Sigmoid colon (tissue), 7 donors: ENCODE measurements around the gene FOXP1. TPM values are rescaled to one million over a fixed set of nuclear protein-coding genes. Genes with fewer than 3 reads are reported as not detected.

ENCODE experiments used
- DNase-seq: peaks from one replicate; pipeline ENCODE4 v3.0.0-alpha.2; 2019
- H3K27ac ChIP-seq, 4 donors: fragments of 200-600 bp; sonication (generic); one replicate each; pipeline ENCODE4 v1.5.1; 2016 to 2019; ENCODE audit warnings: mild to moderate bottlenecking in 1 of 4
- H3K27me3 ChIP-seq, 3 donors: fragments of 200-600 bp; sonication (generic); one replicate each; pipeline ENCODE4 v1.5.1; 2019; ENCODE audit warnings: mild to moderate bottlenecking in 1 of 3
- H3K36me3 ChIP-seq, 4 donors: fragments of 200-600 bp; sonication (generic); one replicate each; pipeline ENCODE4 v1.5.1; 2016 to 2019
- H3K4me1 ChIP-seq, 4 donors: fragments of 200-600 bp; sonication (generic); one replicate each; pipeline ENCODE4 v1.5.1; 2017 to 2019
- H3K4me3 ChIP-seq, 4 donors: fragments of 200-600 bp; sonication (generic); one replicate each; pipeline ENCODE4 v1.5.1; 2017 to 2019; ENCODE audit warnings: mild to moderate bottlenecking in 2 of 4, moderate library complexity in 1 of 4
- H3K9me3 ChIP-seq, 4 donors: fragments of 200-600 bp in 3 of 4; sonication (generic) in 3 of 4; one replicate each; pipeline versions ENCODE4 v1.5.1 to v1.6.1; 2013 to 2019
- CTCF ChIP-seq, 4 experiments: fragments of 450-650 bp in 3 of 4; fragments of 200-600 bp in 1 of 4; IDR thresholded peaks; one replicate each; pipeline ENCODE4 v1.5.1; 2016 to 2019; ENCODE audit warnings: antibody characterized with exemption in 4 of 4, mild to moderate bottlenecking in 3 of 4, moderate library complexity in 2 of 4
- EP300 ChIP-seq, 4 donors: sonication (generic); formaldehyde crosslinking; IDR thresholded peaks; one replicate each; pipeline ENCODE4 v1.6.1; 2017; ENCODE audit warnings: antibody characterized with exemption in 4 of 4
- POLR2A ChIP-seq, 2 donors: fragments of 450-650 bp; IDR thresholded peaks; one replicate each; pipeline ENCODE4 v1.6.1; 2016; ENCODE audit warnings: antibody characterized with exemption in 2 of 2, mild to moderate bottlenecking in 2 of 2, moderate library complexity in 2 of 2
- POLR2AphosphoS5 ChIP-seq, 4 donors: sonication (generic); formaldehyde crosslinking; IDR thresholded peaks; one replicate each; pipeline ENCODE4 v1.6.1; 2017; ENCODE audit warnings: antibody characterized with exemption in 4 of 4
- WGBS, 2 donors: extraction: QIAGEN DNeasy Blood & Tissue Kit; methylation state at CpG; one replicate each; pipeline ENCODE4 v1.1.7; 2013; 5-methylcytosine and 5-hydroxymethylcytosine counted together
- intact Hi-C: fragments of 100-400 bp; cut with DNase I; formaldehyde crosslinking; loops from one replicate; pipeline ENCODE4 v1.15.1; 2023
- polyA plus RNA-seq, 3 donors: library from polyadenylated mRNA; stranded (reverse); fragments of 200-250 nt; gene quantifications; one replicate each; pipeline ENCODE4 v1.2.3, GENCODE V29; 2013
- total RNA-seq, 4 donors: library from RNA; depleted of rRNA; stranded (reverse); fragments of >200 nt; gene quantifications; one replicate each; pipeline ENCODE4 v1.1.0, GENCODE V29; 2016
- donor health status: healthy with polysubstance abuse.
- donor health status: Bipolar disorder and iron deficiency.
- donor health status: healthy.

FOXP1 gene
- total and polyA plus RNA-seq, 7 donors = 13.8 to 232 (median 139) TPM

GRCh38 chr3:71417791-71418190 is 165.7 kb downstream of the FOXP1 start:
- TF ChIP-seq CTCF (IDR thresholded peaks at IDR 0.05) = no peak
- no peak for TF ChIP-seq POLR2A (IDR thresholded peaks at IDR 0.05)
- no peak for TF ChIP-seq POLR2AphosphoS5 (IDR thresholded peaks at IDR 0.05)
- TF ChIP-seq EP300 (IDR thresholded peaks at IDR 0.05) = no peak

GRCh38 chr3:71416876-71417275 is 166.7 kb downstream of the FOXP1 start:
- Histone ChIP-seq H3K36me3 (no peaks in the 10 kb centered on the region), H3K4me1 (peaks cover 0 to 15% (median 8%) of the 10 kb centered on the region in 4 donors), H3K9me3 (no peaks in the 10 kb centered on the region), H3K27ac (no peak overlapping the region), H3K4me3 (no peak overlapping the region), H3K27me3 (no peaks in the 10 kb centered on the region)
- DNase-seq = no peak
- intact Hi-C loops = no loop called here
- WGBS, 2 donors = 83 to 94% methylated on average over 8 of the region's 8 CpGs
- TF ChIP-seq POLR2A (IDR thresholded peaks at IDR 0.05) (no peak), POLR2AphosphoS5 (IDR thresholded peaks at IDR 0.05) (no peak), CTCF (IDR thresholded peaks at IDR 0.05) (no peak), EP300 (IDR thresholded peaks at IDR 0.05) (no peak)

More at GRCh38 chr3:71417791-71418190, 165.7 kb downstream of the FOXP1 start:
- Histone ChIP-seq H3K36me3 (no peaks in the 10 kb centered on the region), H3K9me3 (no peaks in the 10 kb centered on the region), H3K4me1 (peaks cover 0 to 15% (median 8%) of the 10 kb centered on the region in 4 donors), H3K27me3 (no peaks in the 10 kb centered on the region), H3K4me3 (no peak overlapping the region), H3K27ac (no peak overlapping the region)
- 75 to 87% methylated on average over 6 of the region's 6 CpGs for WGBS, 2 donors
- intact Hi-C loops = no loop called here
- no peak for DNase-seq

- TF ChIP-seq POLR2AphosphoS5 (IDR thresholded peaks at IDR 0.05) (no peak), POLR2A (IDR thresholded peaks at IDR 0.05) (no peak), CTCF (IDR thresholded peaks at IDR 0.05) (no peak)
- Histone ChIP-seq H3K27me3 (no peaks in the 10 kb centered on the region), H3K4me3 (no peak overlapping the region), H3K4me1 (peaks cover 0 to 15% (median 8%) of the 10 kb centered on the region in 4 donors), H3K9me3 (no peaks in the 10 kb centered on the region), H3K27ac (no peak overlapping the region), H3K36me3 (no peaks in the 10 kb centered on the region)
- DNase-seq = no peak
- intact Hi-C loops = no loop called here
- 56 to 88% methylated on average over 2 of the region's 2 CpGs for WGBS, 2 donors
Observed at GRCh38 chr3:71415681-71416122, 167.8 kb downstream of the FOXP1 start.

- intact Hi-C loops = no loop called here
- H3K27ac ChIP-seq = no peak overlapping the region
- WGBS, 2 donors = 90 to 93% methylated on average over 15 of the region's 15 CpGs
- H3K9me3 ChIP-seq = no peaks in the 10 kb centered on the region
- H3K4me3 ChIP-seq = no peak overlapping the region
- H3K27me3 ChIP-seq = no peaks in the 10 kb centered on the region
- TF ChIP-seq POLR2A (IDR thresholded peaks at IDR 0.05) = no peak
- TF ChIP-seq CTCF (IDR thresholded peaks at IDR 0.05) = no peak
- no peak for TF ChIP-seq POLR2AphosphoS5 (IDR thresholded peaks at IDR 0.05)
- no peak for TF ChIP-seq EP300 (IDR thresholded peaks at IDR 0.05)
- H3K36me3 ChIP-seq = no peaks in the 10 kb centered on the region
- DNase-seq = no peak
- H3K4me1 ChIP-seq = peaks cover 0 to 15% (median 8%) of the 10 kb centered on the region in 4 donors
Observed at GRCh38 chr3:71414189-71414927, 169.2 kb downstream of the FOXP1 start.
